A673 (cell line): ENCODE results near the gene TSR1. TPM values are rescaled to one million over a fixed set of nuclear protein-coding genes. Genes with fewer than 3 reads are reported as not detected.

ENCODE experiments used
- BruUV-seq: library from RNA; stranded (reverse); fragments of 400-500 nt; replicated peaks from 2 replicates; lab custom pipeline; 2021; lab: Mats Ljungman, UMichigan
- CTCF ChIA-PET: fragments of 300-600 bp; sonication (Branson Sonifier 250); formaldehyde crosslinking; loops from one replicate; lab custom pipeline; 2022; ENCODE audit warnings: antibody characterized with exemption; lab: Charles Lee
- POLR2A ChIA-PET: fragments of 300-600 bp; sonication (Branson Sonifier 250); formaldehyde crosslinking; loops from one replicate; lab custom pipeline; 2022; ENCODE audit warnings: antibody characterized with exemption; ENCODE audit not compliant: low non-redundant PET; lab: Charles Lee
- DNase-seq: peaks from one replicate; pipeline ENCODE4 v3.0.0-alpha.2; 2015; ENCODE audit warnings: low spot score
- H3K27ac ChIP-seq: fragments of 200-600 bp; sonication (generic); 2 replicates; pipeline ENCODE4 v1.5.1; 2016; ENCODE audit warnings: mixed run types, low read depth, mild to moderate bottlenecking, mixed read lengths, antibody characterized with exemption, low read length; ENCODE audit not compliant: poor library complexity, severe bottlenecking
- H3K27me3 ChIP-seq: fragments of 200-600 bp; sonication (generic); replicated peaks from 2 replicates; pipeline ENCODE4 v1.6.1; 2017; ENCODE audit warnings: mixed run types, low read depth, mild to moderate bottlenecking, mixed read lengths, antibody characterized with exemption, low read length; ENCODE audit not compliant: insufficient read depth, poor library complexity
- H3K36me3 ChIP-seq: fragments of 200-600 bp; sonication (generic); 2 replicates; pipeline ENCODE4 v1.6.1; 2016; ENCODE audit warnings: mixed run types, mild to moderate bottlenecking, mixed read lengths, antibody characterized with exemption, low read length; ENCODE audit not compliant: insufficient read depth, poor library complexity, severe bottlenecking
- H3K4me1 ChIP-seq: fragments of 200-600 bp; sonication (generic); 2 replicates; pipeline ENCODE4 v1.6.1; 2017; ENCODE audit warnings: mixed run types, mild to moderate bottlenecking, mixed read lengths, antibody characterized with exemption, low read length; ENCODE audit not compliant: insufficient read depth, poor library complexity, severe bottlenecking
- H3K4me3 ChIP-seq: fragments of 200-600 bp; sonication (generic); 2 replicates; pipeline ENCODE4 v1.5.1; 2016; ENCODE audit warnings: low read depth, mixed run types, mild to moderate bottlenecking, mixed read lengths, low read length; ENCODE audit not compliant: poor library complexity, severe bottlenecking
- H3K9me3 ChIP-seq: fragments of 200-600 bp; sonication (generic); 2 replicates; pipeline ENCODE4 v1.6.1; 2016; ENCODE audit warnings: mixed run types, low read depth, mild to moderate bottlenecking, mixed read lengths, antibody characterized with exemption, low read length; ENCODE audit not compliant: poor library complexity, severe bottlenecking
- EZH2 ChIP-seq: fragments of 200-600 bp; sonication (generic); IDR thresholded peaks from 2 replicates; pipeline ENCODE4 v1.6.1; 2017; ENCODE audit warnings: borderline replicate concordance, low read depth, mild to moderate bottlenecking, mixed read lengths, antibody characterized with exemption, low read length; ENCODE audit not compliant: poor library complexity, severe bottlenecking
- intact Hi-C: fragments of 100-400 bp; cut with micrococcal nuclease; formaldehyde crosslinking; loops from one replicate; pipeline ENCODE4 v1.10.0; 2022; ENCODE audit not compliant: unreplicated experiment
- total RNA-seq: library from RNA; stranded (reverse); gene quantifications from 2 replicates; pipeline ENCODE4 v1.2.3, GENCODE V29; 2021
- TF ChIP-seq, protein P1 (sequence below): fragments of 300-800, 200-600 bp; sonication (generic); conservative IDR thresholded peaks from 2 replicates; pipeline ENCODE4 v1.5.1; 2017; ENCODE audit warnings: low read depth, mild to moderate bottlenecking, antibody characterized with exemption, low read length, moderate library complexity, mixed read lengths

TSR1 gene
- total RNA-seq, 1 experiment from 2014 or later, result 91.0 TPM

DNA sequence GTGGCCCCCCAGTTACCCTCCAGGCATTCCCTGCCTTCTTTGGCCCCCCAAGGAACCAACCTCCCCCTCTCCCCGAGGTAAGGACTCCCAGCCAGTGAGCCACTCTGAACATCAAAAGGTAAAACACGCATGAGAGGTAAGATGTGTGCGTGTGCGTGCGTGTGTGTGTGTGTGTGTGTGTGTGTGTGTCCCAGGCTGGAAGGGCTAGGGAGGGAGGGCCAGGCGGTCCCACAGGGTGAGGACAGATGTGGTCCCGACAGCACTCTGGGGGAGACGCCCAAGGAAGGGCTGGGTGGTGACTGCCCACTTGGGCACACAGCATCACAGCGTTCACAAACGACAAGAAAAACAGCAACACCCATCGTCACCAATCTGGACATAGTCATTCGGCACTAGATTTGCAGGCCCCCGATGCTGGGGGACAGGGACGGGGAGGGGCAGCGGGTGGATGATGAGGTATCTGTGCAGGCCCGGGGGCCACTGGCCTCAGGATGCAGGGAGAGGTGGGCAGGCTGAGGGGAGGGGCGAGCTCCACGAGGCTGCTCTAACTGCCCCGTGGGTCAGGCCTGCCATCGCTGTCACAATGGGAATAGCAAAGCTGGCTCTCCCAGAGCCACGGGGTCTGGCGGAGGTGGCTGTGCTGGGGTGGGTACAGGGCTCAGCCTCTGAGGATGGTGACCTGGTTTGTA is 48.3 kb upstream of the TSR1 start:
- DNase-seq, result no peak
- CTCF ChIA-PET, result no interaction called here
- no peaks in the 10 kb centered on the region for H3K4me1 ChIP-seq
- no TSS peak for BruUV-seq
- H3K27ac ChIP-seq, result no peak overlapping the region
- intact Hi-C loops, result loop anchor here (10.0 kb wide), 1 partner anchor 300 kb away; no protein-coding TSS in a partner anchor
- peaks cover 17% of the 10 kb centered on the region for H3K36me3 ChIP-seq
- H3K9me3 ChIP-seq, result no peaks in the 10 kb centered on the region
- no peak for TF ChIP-seq EZH2
- TF ChIP-seq, protein P1, sequence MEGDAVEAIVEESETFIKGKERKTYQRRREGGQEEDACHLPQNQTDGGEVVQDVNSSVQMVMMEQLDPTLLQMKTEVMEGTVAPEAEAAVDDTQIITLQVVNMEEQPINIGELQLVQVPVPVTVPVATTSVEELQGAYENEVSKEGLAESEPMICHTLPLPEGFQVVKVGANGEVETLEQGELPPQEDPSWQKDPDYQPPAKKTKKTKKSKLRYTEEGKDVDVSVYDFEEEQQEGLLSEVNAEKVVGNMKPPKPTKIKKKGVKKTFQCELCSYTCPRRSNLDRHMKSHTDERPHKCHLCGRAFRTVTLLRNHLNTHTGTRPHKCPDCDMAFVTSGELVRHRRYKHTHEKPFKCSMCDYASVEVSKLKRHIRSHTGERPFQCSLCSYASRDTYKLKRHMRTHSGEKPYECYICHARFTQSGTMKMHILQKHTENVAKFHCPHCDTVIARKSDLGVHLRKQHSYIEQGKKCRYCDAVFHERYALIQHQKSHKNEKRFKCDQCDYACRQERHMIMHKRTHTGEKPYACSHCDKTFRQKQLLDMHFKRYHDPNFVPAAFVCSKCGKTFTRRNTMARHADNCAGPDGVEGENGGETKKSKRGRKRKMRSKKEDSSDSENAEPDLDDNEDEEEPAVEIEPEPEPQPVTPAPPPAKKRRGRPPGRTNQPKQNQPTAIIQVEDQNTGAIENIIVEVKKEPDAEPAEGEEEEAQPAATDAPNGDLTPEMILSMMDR, result no peak
- POLR2A ChIA-PET, result no interaction called here
- H3K4me3 ChIP-seq, result no peak overlapping the region
- H3K27me3 ChIP-seq, result no peaks in the 10 kb centered on the region

- POLR2A ChIA-PET, result no interaction called here
- intact Hi-C loops, result loop anchor here (10.0 kb wide), 1 partner anchor 301 kb away; no protein-coding TSS in a partner anchor
- CTCF ChIA-PET, result interaction anchor here (3.5 kb wide), 1 partner anchor 33 kb away, joined by 79 read pairs; no protein-coding TSS in a partner anchor
- no peak overlapping the region for H3K4me3 ChIP-seq
- BruUV-seq, result no TSS peak
- no peak overlapping the region for H3K27ac ChIP-seq
- TF ChIP-seq, protein P1, result no peak
- no peak for TF ChIP-seq EZH2
- peaks cover 24% of the 10 kb centered on the region for H3K36me3 ChIP-seq
- no peaks in the 10 kb centered on the region for H3K4me1 ChIP-seq
- no peaks in the 10 kb centered on the region for H3K27me3 ChIP-seq
- H3K9me3 ChIP-seq, result no peaks in the 10 kb centered on the region
- DNase-seq, result no peak
Observed at GRCh38 chr17:2383628-2384167, 47.4 kb upstream of the TSR1 start.

DNA sequence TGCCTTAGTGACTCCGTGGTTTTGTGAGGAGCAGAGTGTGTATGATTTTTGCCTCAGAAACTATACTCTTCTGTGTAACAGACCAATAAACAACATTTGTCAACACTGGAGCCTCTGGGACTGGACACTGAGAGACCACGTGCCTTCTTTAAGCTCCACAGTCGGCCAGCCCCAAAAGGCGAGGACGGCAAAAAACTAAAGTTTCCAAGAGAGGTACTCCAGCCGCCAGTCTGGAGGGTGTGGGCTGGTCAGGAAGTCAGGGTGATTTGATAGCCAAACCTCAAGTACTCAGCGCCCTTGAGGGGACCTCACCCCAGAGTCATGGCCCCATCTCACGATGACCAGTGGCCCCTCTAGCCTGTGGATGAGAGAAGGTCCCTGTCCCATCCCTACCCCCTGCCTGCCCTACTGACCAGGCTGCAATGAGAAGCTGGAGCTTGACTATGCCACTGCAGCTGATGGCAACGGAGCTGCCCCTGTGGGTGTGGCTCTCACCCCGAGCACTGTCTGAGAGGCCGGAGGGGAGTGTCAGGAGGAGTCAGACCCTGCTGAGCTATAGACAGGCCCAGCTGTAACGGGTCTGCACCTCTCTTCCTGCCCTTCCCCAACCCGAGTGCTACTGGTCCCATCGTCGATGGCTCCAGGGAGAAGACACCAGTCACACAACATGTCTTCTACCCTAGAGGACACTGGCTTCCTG is 44.8 kb upstream of the TSR1 start:
- Histone ChIP-seq H3K36me3 (peaks cover 25% of the 10 kb centered on the region), H3K4me1 (no peaks in the 10 kb centered on the region), H3K27me3 (no peaks in the 10 kb centered on the region), H3K27ac (no peak overlapping the region), H3K4me3 (no peak overlapping the region), H3K9me3 (no peaks in the 10 kb centered on the region)
- TF ChIP-seq, protein P1, result no peak
- TF ChIP-seq EZH2, result no peak
- ChIA-PET CTCF (interaction anchor here (2.0 to 3.5 kb wide), 2 partner anchors 21 to 35 kb away, joined by 6 to 79 read pairs; no protein-coding TSS in a partner anchor), POLR2A (no interaction called here)
- intact Hi-C loops, result loop anchor here (10.0 kb wide), 1 partner anchor 304 kb away; no protein-coding TSS in a partner anchor
- no TSS peak for BruUV-seq
- no peak for DNase-seq
